ENCODE data around the gene FOXQ1.

- TF ChIP-seq POLR2AphosphoS5 (IDR thresholded peaks at IDR 0.05; ENCODE audit: low read depth, low read length), result no peak
- no peak for TF ChIP-seq TAF1 (IDR thresholded peaks at IDR 0.05; ENCODE audit: low read depth, low read length)
- TF ChIP-seq POLR2A (IDR thresholded peaks at IDR 0.05; ENCODE audit: low read depth, low read length), result no peak
- TF ChIP-seq SPI1 (IDR thresholded peaks at IDR 0.05; ENCODE audit: low read depth, low read length), result no peak
- TF ChIP-seq POU2F2 (IDR thresholded peaks at IDR 0.05; ENCODE audit: low read depth, low read length), result no peak
These were observed 52.1 kb downstream of the FOXQ1 start for GRCh38 chr6:1363729-1364572.
